ENCODE data around the gene ANKS1B. TPM values are rescaled to one million over a fixed set of nuclear protein-coding genes. Genes with fewer than 3 reads are reported as not detected.

ANKS1B gene
- total and polyA plus RNA-seq, 4 donors: 0.03 to 3.4 (median 0.53) TPM

GRCh38 chr12:99529966-99530365, 454.8 kb downstream of the ANKS1B start:
- DNase-seq (ENCODE audit: low spot score): no peak
- no peaks in the 10 kb centered on the region for H3K4me1 ChIP-seq (ENCODE audit: control insufficient read depth in 4 of 4, insufficient read depth in 4 of 4, low read length in 3 of 4)
- H3K4me3 ChIP-seq (ENCODE audit: low read depth in 1 of 3, low read length in 3 of 3): no peak overlapping the region
- no peak overlapping the region for H3K27ac ChIP-seq (ENCODE audit: low read depth in 1 of 2, low read length in 2 of 2)
- no peak overlapping the region for H3K9ac ChIP-seq (ENCODE audit: low read depth in 1 of 2, low read length in 2 of 2)
- 59% methylated on average over 2 of the region's 2 CpGs for WGBS
- no peaks in the 10 kb centered on the region for H3K9me3 ChIP-seq (ENCODE audit: control insufficient read depth in 4 of 4, low read length in 3 of 4)
- H3K36me3 ChIP-seq (ENCODE audit: control insufficient read depth in 4 of 4, insufficient read depth in 3 of 4, low read depth in 1 of 4, low read length in 3 of 4): no peaks in the 10 kb centered on the region
- TF ChIP-seq JUND (IDR thresholded peaks at IDR 0.05): no peak
- no peak for TF ChIP-seq ATF3 (IDR thresholded peaks at IDR 0.05)
- no peak for TF ChIP-seq FOXA1 (IDR thresholded peaks at IDR 0.05)
- no peak for TF ChIP-seq RXRA (IDR thresholded peaks at IDR 0.05)
- TF ChIP-seq HNF4G (IDR thresholded peaks at IDR 0.05): no peak
- TF ChIP-seq YY1 (IDR thresholded peaks at IDR 0.05): no peak
- TF ChIP-seq HNF4A (conservative IDR thresholded peaks at IDR 0.05): no peak
- no peak for TF ChIP-seq MAX (IDR thresholded peaks at IDR 0.05)
- no peak for TF ChIP-seq REST (IDR thresholded peaks at IDR 0.05)
- no peak for TF ChIP-seq EGR1 (IDR thresholded peaks at IDR 0.05; ENCODE audit: low read depth in 2 of 2)
- TF ChIP-seq SP1 (IDR thresholded peaks at IDR 0.05): no peak
- no peak for TF ChIP-seq TAF1 (conservative IDR thresholded peaks at IDR 0.05)
- TF ChIP-seq FOXA2 (IDR thresholded peaks at IDR 0.05): no peak
- TF ChIP-seq GABPA (IDR thresholded peaks at IDR 0.05 in 1 of 2, conservative IDR thresholded peaks at IDR 0.05 in 1 of 2): no peak
- TF ChIP-seq ZBTB33 (IDR thresholded peaks at IDR 0.05): no peak
- TF ChIP-seq RAD21 (IDR thresholded peaks at IDR 0.05): no peak
- no peak for TF ChIP-seq CTCF (IDR thresholded peaks at IDR 0.05; ENCODE audit: low read depth, low read length, missing input control)
- TF ChIP-seq NR2F2 (IDR thresholded peaks at IDR 0.05): no peak
- H3K27me3 ChIP-seq (ENCODE audit: control insufficient read depth in 4 of 4, insufficient read depth in 4 of 4, low read length in 3 of 4): peaks cover 0 to 2% (median 0%) of the 10 kb centered on the region in 4 donors
